ENCODE data around the gene TWIST2.

GRCh38 chr2:238914648-238915015 is 66.7 kb downstream of the TWIST2 start:
- TF ChIP-seq EZH2 (IDR thresholded peaks at IDR 0.05; ENCODE audit: borderline replicate concordance, insufficient read depth, low read length, poor library complexity, severe bottlenecking) (no peak), CTCF (IDR thresholded peaks at IDR 0.05; ENCODE audit: poor library complexity, severe bottlenecking) (no peak), EP300 (conservative IDR thresholded peaks at IDR 0.05; ENCODE audit: poor library complexity, severe bottlenecking) (no peak), POLR2AphosphoS5 (IDR thresholded peaks at IDR 0.05) (no peak), RAD21 (conservative IDR thresholded peaks at IDR 0.05) (no peak)

Data from neural cell (in vitro differentiated cells).